Right cardiac atrium (tissue), 5 donors: ENCODE measurements around the gene LSM14B. TPM values are rescaled to one million over a fixed set of nuclear protein-coding genes. Genes with fewer than 3 reads are reported as not detected.
A peak's percentile ranks its signal among the peaks of the same experiment; 100 is the strongest.

ENCODE experiments used
- ATAC-seq, 2 donors: fragments of 200-7000 bp; cut with Tn5 transposase; one replicate each; pipeline versions ENCODE4 v1.8.0 to v1.9.1; 2020; ENCODE audit warnings: moderate library complexity in 2 of 2, mild to moderate bottlenecking in 1 of 2
- DNase-seq, 3 donors: peaks; one replicate each; pipeline ENCODE4 v3.0.0-alpha.2; 2020
- H3K27ac ChIP-seq: one replicate; pipeline ENCODE4 v1.5.1; 2013; ENCODE audit warnings: mild to moderate bottlenecking, low read length, control low read depth, moderate library complexity
- H3K27me3 ChIP-seq: one replicate; pipeline ENCODE4 v1.6.1; 2013; ENCODE audit not compliant: control insufficient read depth, insufficient read depth
- H3K4me1 ChIP-seq: one replicate; pipeline ENCODE4 v1.6.1; 2013; ENCODE audit warnings: low read length; ENCODE audit not compliant: control insufficient read depth, insufficient read depth
- H3K4me3 ChIP-seq: one replicate; pipeline ENCODE4 v1.5.1; 2013; ENCODE audit warnings: low read length, control low read depth
- H3K9me3 ChIP-seq: one replicate; pipeline ENCODE4 v1.6.1; 2013; ENCODE audit warnings: low read length; ENCODE audit not compliant: control insufficient read depth
- WGBS: extraction: QIAGEN DNeasy Blood & Tissue Kit; methylation state at CpG from one replicate; pipeline ENCODE4 v1.1.7; 2013; 5-methylcytosine and 5-hydroxymethylcytosine counted together
- intact Hi-C, 4 donors: fragments of 100-400 bp; cut with DNase I; formaldehyde crosslinking; loops; one replicate each; pipeline versions ENCODE4 v1.11.0 to v1.14.0; 2022 to 2023
- polyA plus RNA-seq: library from polyadenylated mRNA; stranded (reverse); fragments of 200-250 nt; gene quantifications from one replicate; pipeline ENCODE4 v1.2.3, GENCODE V29; 2013
- total RNA-seq, 4 donors: library from RNA; stranded (reverse); fragmentation: NEBNext Ultra II Directional; extraction: Animal tissue kit (Norgen Biotek cat#: 25700); gene quantifications; one replicate each; pipeline ENCODE4 v1.2.1, GENCODE V29; 2021
- donor health status: healthy with polysubstance abuse.
- donor health status: DM: no; HTN: yes; CAD: no.
- donor health status: DM: no; HTN: no; CAD: no.
- donor health status: DM: no; HTN: yes; CAD: no; lungs with severe emphysema.
- donor health status: DM: yes; HTN: yes; CAD: no.

The LSM14B gene
- total and polyA plus RNA-seq, 5 donors: 27.6 to 45.7 (median 40.5) TPM

DNA sequence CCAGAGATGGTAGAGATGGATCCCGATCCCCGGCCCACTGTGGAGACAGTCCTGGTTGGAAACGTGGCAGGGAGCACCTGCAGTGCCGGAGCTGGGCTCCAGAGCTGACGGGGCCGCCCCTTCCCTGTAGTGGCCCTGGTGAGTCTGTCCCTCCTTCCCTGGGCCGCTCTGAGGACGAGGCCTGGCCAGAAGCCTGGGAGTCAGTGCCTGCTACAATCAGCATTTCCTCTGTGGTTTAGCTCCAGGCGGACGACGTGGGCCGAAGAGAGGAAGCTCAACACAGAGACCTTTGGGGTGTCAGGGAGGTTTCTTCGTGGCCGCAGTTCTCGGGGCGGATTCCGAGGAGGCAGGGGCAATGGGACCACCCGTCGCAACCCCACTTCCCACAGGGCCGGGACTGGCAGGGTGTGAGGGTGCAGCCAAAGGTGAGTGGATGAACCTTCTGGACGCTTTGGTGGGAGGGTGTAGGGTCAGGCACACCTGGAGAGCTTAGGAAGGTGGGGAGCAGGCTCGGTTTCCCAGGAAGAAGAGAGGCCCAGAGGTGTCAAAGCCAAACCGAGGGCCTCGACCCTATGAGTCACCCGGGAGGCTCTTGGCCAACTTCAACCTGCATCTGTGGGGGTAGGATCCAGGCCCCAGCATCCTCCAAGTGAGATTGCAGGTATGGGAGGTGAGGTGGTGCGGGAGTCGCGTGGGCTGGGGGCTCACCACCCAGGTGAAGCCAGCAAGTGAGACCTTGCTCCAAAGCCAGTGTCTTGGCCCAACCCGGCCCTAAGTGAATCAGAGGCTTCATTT is 11.0 kb downstream of the LSM14B start:
- Histone ChIP-seq H3K9me3 (no peaks in the 10 kb centered on the region), H3K4me1 (peaks cover 2% of the 10 kb centered on the region), H3K27ac (peak overlapping the region; percentile 73), H3K27me3 (no peaks in the 10 kb centered on the region), H3K4me3 (no peak overlapping the region)
- ATAC-seq (peak; percentile 55 to 80), DNase-seq (peak; percentile 61 to 84 (median 80))
- 60% methylated on average over 29 of the region's 29 CpGs for WGBS
- intact Hi-C loops: loop anchor here in 2 of 4 donors (5.0 to 10.0 kb wide), 2 partner anchors 71 to 118 kb away; no protein-coding TSS in a partner anchor

DNA sequence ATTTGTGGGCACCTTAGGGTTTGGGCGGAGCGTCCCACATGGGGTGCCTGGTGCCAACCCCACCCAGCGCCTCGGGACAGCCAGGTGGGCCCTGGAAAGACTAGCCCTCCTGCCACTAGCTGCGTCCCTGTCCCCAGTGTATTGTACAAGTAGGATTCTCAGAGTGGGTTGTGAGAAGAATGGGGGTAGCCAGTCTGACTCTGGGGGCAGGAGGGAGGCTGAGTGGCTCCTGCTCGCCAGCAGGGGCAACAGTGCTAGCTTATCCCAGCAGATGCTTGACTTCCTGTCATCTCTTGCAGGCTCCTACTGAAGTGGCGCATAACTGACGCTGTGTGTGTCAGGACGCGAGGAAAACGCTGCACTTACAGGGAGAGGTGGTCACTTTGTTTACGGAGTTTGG is 11.6 kb downstream of the LSM14B start:
- ATAC-seq: peak; percentile 32 to 34
- no peak overlapping the region for H3K4me3 ChIP-seq

DNA sequence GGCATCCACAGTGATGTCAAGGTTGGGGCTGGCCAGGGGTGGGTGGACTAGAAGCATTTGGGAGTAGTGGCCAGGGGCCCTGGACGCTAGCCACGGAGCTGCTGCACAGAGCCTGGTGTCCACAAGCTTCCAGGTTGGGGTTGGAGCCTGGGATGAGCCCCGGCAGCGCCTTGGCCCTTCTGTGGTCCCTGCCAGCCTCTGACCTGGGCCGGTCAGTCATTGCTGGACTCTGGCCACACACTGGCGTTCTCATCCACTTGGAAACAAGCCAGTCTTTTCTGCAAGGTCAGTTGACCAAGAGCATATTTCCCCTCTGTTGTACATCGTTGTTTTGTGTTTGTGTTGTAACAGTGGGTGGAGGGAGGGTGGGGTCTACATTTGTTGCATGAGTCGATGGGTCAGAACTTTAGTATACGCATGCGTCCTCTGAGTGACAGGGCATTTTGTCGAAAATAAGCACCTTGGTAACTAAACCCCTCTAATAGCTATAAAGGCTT is 12.5 kb downstream of the LSM14B start:
- intact Hi-C loops: loop anchor here in 3 of 4 donors (5.0 to 10.0 kb wide), 4 partner anchors 72 to 122 kb away; no protein-coding TSS in a partner anchor
- WGBS: 50% methylated on average over 11 of the region's 11 CpGs
- Histone ChIP-seq H3K9me3 (no peaks in the 10 kb centered on the region), H3K4me1 (peaks cover 2% of the 10 kb centered on the region), H3K27me3 (no peaks in the 10 kb centered on the region), H3K27ac (peak overlapping the region; percentile 33), H3K4me3 (no peak overlapping the region)
- peak in 2 of 3 donors; percentile 55 to 73 for DNase-seq
- ATAC-seq: peak; percentile 24 to 26

More for the DNA sequence above, 11.6 kb downstream of the LSM14B start:
- intact Hi-C loops: loop anchor here in 2 of 4 donors (5.0 to 10.0 kb wide), 2 partner anchors 72 to 119 kb away; no protein-coding TSS in a partner anchor
- 67% methylated on average over 12 of the region's 12 CpGs for WGBS
- H3K27me3 ChIP-seq: no peaks in the 10 kb centered on the region
- peaks cover 2% of the 10 kb centered on the region for H3K4me1 ChIP-seq
- DNase-seq: peak in 1 of 3 donors; percentile 51
- H3K9me3 ChIP-seq: no peaks in the 10 kb centered on the region
- H3K27ac ChIP-seq: no peak overlapping the region

DNA sequence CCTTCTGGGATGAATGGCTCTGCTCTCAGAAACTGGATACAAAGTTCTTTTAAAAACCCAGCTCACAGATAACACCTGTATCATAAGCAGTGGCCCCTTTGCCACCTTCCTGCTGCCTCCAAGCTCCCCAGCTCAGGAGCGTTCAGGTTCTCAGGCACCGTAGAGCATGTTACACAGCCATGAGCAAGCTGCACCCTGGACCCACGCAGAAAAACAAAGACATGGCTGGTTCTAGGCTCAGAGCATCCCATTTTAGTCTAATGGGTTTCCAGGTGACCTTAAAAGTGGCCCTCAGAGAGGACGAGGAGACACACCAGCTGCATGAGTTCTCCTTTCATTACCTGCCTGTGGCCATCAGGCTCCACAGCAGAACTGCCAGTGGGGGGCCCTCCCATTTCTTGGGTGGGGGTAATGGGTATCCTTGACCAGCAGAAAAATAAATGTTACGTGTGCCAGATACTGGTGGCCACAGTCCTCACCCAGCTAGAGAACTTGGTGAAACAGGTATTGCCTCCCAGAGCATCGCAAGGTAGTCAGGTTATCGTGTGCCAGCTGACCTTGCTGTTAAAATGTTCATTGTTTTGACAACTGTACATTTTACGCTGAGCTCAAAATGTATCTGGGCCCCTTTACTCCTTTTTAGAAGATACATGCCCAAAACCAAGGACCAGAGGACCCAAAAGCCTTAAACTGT is 13.4 kb downstream of the LSM14B start:
- WGBS: 89% methylated on average over 8 of the region's 8 CpGs
- Histone ChIP-seq H3K4me3 (no peak overlapping the region), H3K4me1 (peaks cover 2% of the 10 kb centered on the region), H3K27ac (no peak overlapping the region), H3K27me3 (no peaks in the 10 kb centered on the region), H3K9me3 (no peaks in the 10 kb centered on the region)
- DNase-seq (no peak), ATAC-seq (no peak)
- intact Hi-C loops: loop anchor here in 3 of 4 donors (5.0 to 10.0 kb wide), 3 partner anchors 108 to 123 kb away; no protein-coding TSS in a partner anchor

DNA sequence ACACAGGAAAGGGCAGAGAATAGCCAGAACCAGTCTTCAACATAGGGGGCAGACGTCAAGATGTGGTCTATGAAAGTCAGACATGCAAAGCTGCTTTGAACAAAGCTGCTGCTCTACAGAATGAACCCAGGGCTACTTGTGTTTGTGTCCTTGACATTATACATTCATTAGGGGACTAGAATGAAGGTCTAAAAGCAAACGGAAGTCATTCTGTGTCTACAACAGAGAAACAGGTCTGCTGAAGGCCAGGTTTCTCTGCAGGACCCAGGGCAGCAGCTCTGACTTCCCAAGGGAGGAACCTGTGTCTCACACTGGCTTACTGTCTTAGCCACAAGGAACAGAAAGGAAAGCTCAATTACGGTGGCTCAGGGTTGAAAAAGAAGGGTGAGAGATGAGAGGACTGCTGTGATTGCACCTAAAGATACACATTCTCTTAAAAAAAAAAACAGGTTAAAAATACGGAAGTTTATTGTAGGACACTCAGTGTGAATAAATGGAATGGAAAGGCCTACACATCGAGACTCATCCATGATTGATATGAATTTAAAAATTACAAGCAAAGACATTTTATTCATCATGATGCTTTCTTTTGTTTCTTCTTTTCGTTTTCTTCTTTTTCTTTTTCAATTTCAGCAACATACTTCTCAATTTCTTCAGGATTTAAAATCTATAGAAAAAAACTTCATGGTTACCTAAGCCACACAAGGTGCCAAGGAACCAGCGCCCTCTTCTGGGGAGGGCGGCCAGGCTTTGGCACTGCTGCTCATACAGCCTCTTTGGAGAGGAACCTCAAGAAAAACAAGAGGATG is 14.2 kb downstream of the LSM14B start:
- peak; percentile 60 to 91 (median 85) for DNase-seq
- no peak overlapping the region for H3K4me3 ChIP-seq
- ATAC-seq: peak in 1 of 2 donors; percentile 19
- intact Hi-C loops: loop anchor here in 3 of 4 donors (5.0 to 10.0 kb wide), 3 partner anchors 109 to 124 kb away; no protein-coding TSS in a partner anchor
- no peak overlapping the region for H3K27ac ChIP-seq
- 53% methylated on average over 8 of the region's 8 CpGs for WGBS
- no peaks in the 10 kb centered on the region for H3K27me3 ChIP-seq
- no peaks in the 10 kb centered on the region for H3K9me3 ChIP-seq
- peaks cover 8% of the 10 kb centered on the region for H3K4me1 ChIP-seq

DNA sequence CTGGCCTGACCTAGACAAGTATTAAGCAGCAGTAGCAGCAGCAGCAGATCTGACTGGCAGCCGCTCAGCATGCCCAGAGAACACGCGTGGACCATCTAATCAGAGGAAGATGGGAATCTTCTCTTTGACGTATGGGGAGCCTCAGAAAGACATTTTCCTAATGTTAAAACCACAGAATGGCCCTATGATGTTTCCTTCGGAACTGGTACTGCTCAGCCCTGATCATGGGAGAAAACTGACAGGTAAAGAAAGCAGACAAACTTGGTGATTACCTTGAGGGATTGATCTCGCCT is 14.8 kb downstream of the LSM14B start:
- Histone ChIP-seq H3K27me3 (no peaks in the 10 kb centered on the region), H3K4me1 (peaks cover 13% of the 10 kb centered on the region), H3K27ac (no peak overlapping the region), H3K4me3 (no peak overlapping the region), H3K9me3 (no peaks in the 10 kb centered on the region)
- intact Hi-C loops: loop anchor here in 3 of 4 donors (5.0 to 10.0 kb wide), 3 partner anchors 110 to 125 kb away; no protein-coding TSS in a partner anchor
- no peak for ATAC-seq
- DNase-seq: no peak
- WGBS: 66% methylated on average over 6 of the region's 6 CpGs

DNA sequence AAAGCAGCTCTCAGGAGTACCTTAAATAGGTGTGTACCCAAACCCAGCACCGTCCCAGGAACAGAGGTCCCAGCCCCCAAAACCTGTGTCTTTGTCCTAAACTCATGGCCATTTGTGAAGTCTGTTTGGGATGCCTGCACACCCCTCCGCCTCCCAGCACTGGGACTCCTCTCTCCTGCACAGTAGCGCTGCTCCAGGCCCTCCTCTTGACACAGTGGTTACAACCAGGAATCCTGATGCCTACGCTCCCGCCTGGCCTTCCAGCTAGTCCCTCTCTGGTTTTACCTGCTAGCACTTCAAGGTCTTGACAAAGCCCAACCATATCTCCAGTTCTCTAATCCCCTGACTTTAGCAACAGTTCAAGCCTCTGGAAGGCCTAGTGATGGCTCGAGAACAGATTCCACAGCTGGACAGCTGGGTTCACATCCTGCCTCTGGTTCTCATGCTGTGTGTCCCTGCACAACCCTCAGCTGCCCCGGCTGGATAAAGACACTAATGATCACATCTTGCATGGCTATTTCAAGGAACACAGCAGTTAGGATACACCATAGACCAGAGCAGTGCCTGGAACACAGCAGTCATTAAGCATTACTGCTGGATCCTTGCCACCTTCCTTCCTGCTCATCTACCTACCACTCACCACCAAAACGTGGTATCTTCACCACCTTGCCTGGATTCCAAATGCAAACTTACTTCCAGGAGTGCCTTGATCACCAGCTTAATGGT is 15.4 kb downstream of the LSM14B start:
- ATAC-seq: no peak
- Histone ChIP-seq H3K4me3 (no peak overlapping the region), H3K27me3 (no peaks in the 10 kb centered on the region), H3K27ac (no peak overlapping the region), H3K4me1 (peaks cover 13% of the 10 kb centered on the region), H3K9me3 (no peaks in the 10 kb centered on the region)
- intact Hi-C loops: loop anchor here in 3 of 4 donors (5.0 to 10.0 kb wide), 3 partner anchors 110 to 125 kb away; no protein-coding TSS in a partner anchor
- peak in 1 of 3 donors; percentile 52 for DNase-seq
- WGBS: 78% methylated on average over 8 of the region's 8 CpGs

DNA sequence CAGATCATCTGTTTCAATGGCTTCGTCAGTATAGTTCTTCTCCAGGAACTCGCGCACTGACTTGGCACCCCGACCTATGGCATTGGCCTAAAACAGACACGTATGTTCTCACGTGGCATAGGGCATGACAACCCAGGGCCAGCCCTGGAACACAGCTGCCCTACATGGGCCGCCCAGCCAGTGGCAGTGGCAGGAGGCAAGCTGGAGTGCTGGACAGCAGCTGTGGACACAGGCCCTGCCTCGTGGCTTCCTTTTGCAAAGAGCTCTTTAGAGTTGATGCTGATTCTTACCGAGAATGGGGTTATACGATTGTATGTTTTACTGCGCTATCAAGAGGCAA is 15.9 kb downstream of the LSM14B start:
- no peak overlapping the region for H3K4me3 ChIP-seq
- H3K27ac ChIP-seq: no peak overlapping the region
- H3K27me3 ChIP-seq: no peaks in the 10 kb centered on the region
- intact Hi-C loops: loop anchor here in 3 of 4 donors (5.0 to 10.0 kb wide), 3 partner anchors 111 to 126 kb away; no protein-coding TSS in a partner anchor
- ATAC-seq: no peak
- H3K9me3 ChIP-seq: no peaks in the 10 kb centered on the region
- H3K4me1 ChIP-seq: peaks cover 13% of the 10 kb centered on the region
- WGBS: 77% methylated on average over 11 of the region's 11 CpGs
- DNase-seq: peak in 1 of 3 donors; percentile 41

DNA sequence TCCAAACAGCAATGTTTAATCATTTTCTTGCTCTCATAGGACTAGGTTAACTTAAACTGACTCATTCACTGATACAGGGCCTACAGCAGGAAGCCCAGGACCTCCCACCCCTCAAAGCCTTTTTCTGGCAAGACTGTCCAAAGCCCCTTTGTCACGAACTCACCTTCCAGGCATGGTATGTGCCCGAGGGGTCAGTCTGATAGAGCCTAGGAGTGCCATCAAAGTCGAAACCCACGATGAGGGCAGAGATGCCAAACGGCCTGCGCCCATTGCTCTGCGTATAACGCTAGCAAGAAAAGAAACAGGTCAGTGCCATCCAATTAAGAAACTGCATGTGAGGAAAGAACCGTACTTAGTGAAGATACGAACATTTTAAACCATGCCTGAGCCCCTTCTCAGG is 16.6 kb downstream of the LSM14B start:
- H3K9me3 ChIP-seq: no peaks in the 10 kb centered on the region
- no peak overlapping the region for H3K27ac ChIP-seq
- no peaks in the 10 kb centered on the region for H3K27me3 ChIP-seq
- DNase-seq (peak in 1 of 3 donors; percentile 6), ATAC-seq (no peak)
- 89% methylated on average over 10 of the region's 10 CpGs for WGBS
- H3K4me3 ChIP-seq: no peak overlapping the region
- H3K4me1 ChIP-seq: peaks cover 13% of the 10 kb centered on the region
- intact Hi-C loops: loop anchor here in 3 of 4 donors (5.0 to 10.0 kb wide), 3 partner anchors 112 to 127 kb away; no protein-coding TSS in a partner anchor

DNA sequence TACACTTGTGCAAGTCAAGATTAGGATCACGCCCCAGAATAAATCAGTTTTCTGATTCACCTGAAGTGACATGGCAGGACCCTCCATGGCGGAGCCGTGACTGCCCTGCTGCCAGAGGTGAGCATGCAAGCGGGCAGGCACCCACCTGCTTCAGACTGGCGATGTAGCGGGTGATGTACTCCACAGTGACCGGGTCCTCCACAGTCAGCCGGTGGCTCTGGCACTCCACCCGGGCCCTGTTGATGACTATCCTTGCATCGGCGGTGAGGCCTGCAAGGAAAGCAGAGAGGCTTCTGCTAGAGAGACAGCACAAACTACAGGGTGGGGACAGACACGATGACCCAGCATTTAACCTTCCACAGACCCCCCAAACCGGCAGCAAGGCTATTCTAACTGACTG is 17.4 kb downstream of the LSM14B start:
- DNase-seq (peak in 1 of 3 donors; percentile 52), ATAC-seq (no peak)
- intact Hi-C loops: loop anchor here (5.0 to 10.0 kb wide), 4 partner anchors 112 to 127 kb away; no protein-coding TSS in a partner anchor
- no peaks in the 10 kb centered on the region for H3K9me3 ChIP-seq
- H3K27me3 ChIP-seq: no peaks in the 10 kb centered on the region
- 90% methylated on average over 13 of the region's 13 CpGs for WGBS
- H3K27ac ChIP-seq: no peak overlapping the region
- H3K4me1 ChIP-seq: peaks cover 11% of the 10 kb centered on the region
- H3K4me3 ChIP-seq: no peak overlapping the region
